Activated CD8-positive, alpha-beta T cell treated with anti-CD3 and anti-CD28 coated beads, Interleukin-2, amount 10 ng/mL, durations not matched to agents 7 days and 5 days (primary cell): ENCODE results near the gene ANTXR1. TPM values are rescaled to one million over a fixed set of nuclear protein-coding genes. Genes with fewer than 3 reads are reported as not detected.

ENCODE experiments used
- ATAC-seq: fragments of 150-1000 bp; cut with Tn5 transposase; one replicate; pipeline ENCODE4 v1.10.0; 2021; ENCODE audit warnings: moderate library complexity
- CTCF ChIA-PET: fragments of 350-600 bp; sonication (Branson Sonifier 250); formaldehyde crosslinking; loops from one replicate; lab custom pipeline; 2021; ENCODE audit warnings: antibody characterized with exemption; lab: Charles Lee
- POLR2A ChIA-PET: fragments of 350-600 bp; sonication (Branson Sonifier 250); formaldehyde crosslinking; loops from one replicate; lab custom pipeline; 2021; ENCODE audit warnings: antibody characterized with exemption; lab: Charles Lee
- DNase-seq: peaks from one replicate; pipeline ENCODE4 v3.0.0-alpha.2; 2020
- H3K27ac Mint-ChIP-seq: one replicate; pipeline ENCODE4 v1.8.0; 2021; ENCODE audit warnings: mild to moderate bottlenecking, mixed read lengths
- H3K27me3 Mint-ChIP-seq: one replicate; pipeline ENCODE4 v1.8.0; 2021; ENCODE audit warnings: low read depth, mixed read lengths
- H3K36me3 Mint-ChIP-seq: one replicate; pipeline ENCODE4 v1.8.0; 2021; ENCODE audit warnings: low read depth, mixed read lengths
- H3K4me1 Mint-ChIP-seq: one replicate; pipeline ENCODE4 v1.8.0; 2021; ENCODE audit warnings: low read depth, mixed read lengths
- H3K4me3 Mint-ChIP-seq: one replicate; pipeline ENCODE4 v1.8.0; 2021; ENCODE audit warnings: mild to moderate bottlenecking, mixed read lengths
- H3K9me3 Mint-ChIP-seq: one replicate; pipeline ENCODE4 v1.8.0; 2022; ENCODE audit warnings: mixed read lengths; ENCODE audit not compliant: insufficient read depth
- total RNA-seq, 2 experiments: library from RNA; stranded (reverse); gene quantifications; one replicate each; pipeline ENCODE4 v1.2.3, GENCODE V29; 2021

ANTXR1 gene
- total RNA-seq, 2 experiments from 2014 or later, result 0.05 TPM; not detected in 1

GRCh38 chr2:69203166-69203985 is 190.4 kb downstream of the ANTXR1 start:
- POLR2A ChIA-PET, result no interaction called here
- no peak for DNase-seq
- no peaks in the 10 kb centered on the region for H3K4me1 Mint-ChIP-seq
- no peak overlapping the region for H3K27ac Mint-ChIP-seq
- no peak overlapping the region for H3K4me3 Mint-ChIP-seq
- H3K9me3 Mint-ChIP-seq, result no peaks in the 10 kb centered on the region
- H3K27me3 Mint-ChIP-seq, result peaks cover 16% of the 10 kb centered on the region
- CTCF ChIA-PET, result no interaction called here
- H3K36me3 Mint-ChIP-seq, result no peaks in the 10 kb centered on the region
- no peak for ATAC-seq

- ATAC-seq, result no peak
- CTCF ChIA-PET, result no interaction called here
- DNase-seq, result no peak
Measured at GRCh38 chr2:69204654-69205053, 191.7 kb downstream of the ANTXR1 start.

GRCh38 chr2:69205076-69205475 is 192.1 kb downstream of the ANTXR1 start:
- Mint-ChIP-seq H3K36me3 (no peaks in the 10 kb centered on the region), H3K27me3 (peaks cover 16% of the 10 kb centered on the region), H3K27ac (no peak overlapping the region), H3K4me1 (no peaks in the 10 kb centered on the region), H3K4me3 (no peak overlapping the region), H3K9me3 (no peaks in the 10 kb centered on the region)
- DNase-seq (no peak), ATAC-seq (no peak)
- ChIA-PET CTCF (no interaction called here), POLR2A (interaction anchor here (0.6 kb wide), 1 partner anchor 250 kb away, joined by 3 read pairs; no protein-coding TSS in a partner anchor)

More at GRCh38 chr2:69204654-69205053, 191.7 kb downstream of the ANTXR1 start:
- POLR2A ChIA-PET, result interaction anchor here (0.6 kb wide), 1 partner anchor 250 kb away, joined by 3 read pairs; no protein-coding TSS in a partner anchor
- H3K4me3 Mint-ChIP-seq, result no peak overlapping the region
- H3K4me1 Mint-ChIP-seq, result no peaks in the 10 kb centered on the region
- peaks cover 16% of the 10 kb centered on the region for H3K27me3 Mint-ChIP-seq
- H3K27ac Mint-ChIP-seq, result no peak overlapping the region
- no peaks in the 10 kb centered on the region for H3K9me3 Mint-ChIP-seq
- H3K36me3 Mint-ChIP-seq, result no peaks in the 10 kb centered on the region

GRCh38 chr2:69205491-69205890 is 192.5 kb downstream of the ANTXR1 start:
- Mint-ChIP-seq H3K36me3 (no peaks in the 10 kb centered on the region), H3K27me3 (peaks cover 16% of the 10 kb centered on the region), H3K4me3 (no peak overlapping the region), H3K9me3 (no peaks in the 10 kb centered on the region), H3K27ac (no peak overlapping the region), H3K4me1 (no peaks in the 10 kb centered on the region)
- ATAC-seq, result no peak
- ChIA-PET POLR2A (no interaction called here), CTCF (no interaction called here)
- no peak for DNase-seq

- ATAC-seq (no peak), DNase-seq (no peak)
- CTCF ChIA-PET, result no interaction called here
- POLR2A ChIA-PET, result no interaction called here
- no peaks in the 10 kb centered on the region for H3K9me3 Mint-ChIP-seq
- H3K4me3 Mint-ChIP-seq, result no peak overlapping the region
- H3K27ac Mint-ChIP-seq, result no peak overlapping the region
- no peaks in the 10 kb centered on the region for H3K4me1 Mint-ChIP-seq
- peaks cover 16% of the 10 kb centered on the region for H3K27me3 Mint-ChIP-seq
- H3K36me3 Mint-ChIP-seq, result no peaks in the 10 kb centered on the region
Measured at GRCh38 chr2:69208023-69208595, 195.1 kb downstream of the ANTXR1 start.

- no peaks in the 10 kb centered on the region for H3K9me3 Mint-ChIP-seq
- no peak for DNase-seq
- H3K36me3 Mint-ChIP-seq, result no peaks in the 10 kb centered on the region
- H3K27me3 Mint-ChIP-seq, result peaks cover 12% of the 10 kb centered on the region
- no peaks in the 10 kb centered on the region for H3K4me1 Mint-ChIP-seq
- no peak overlapping the region for H3K4me3 Mint-ChIP-seq
- POLR2A ChIA-PET, result no interaction called here
- CTCF ChIA-PET, result no interaction called here
- no peak for ATAC-seq
- no peak overlapping the region for H3K27ac Mint-ChIP-seq
Measured at GRCh38 chr2:69209482-69209881, 196.5 kb downstream of the ANTXR1 start.

GRCh38 chr2:69210385-69210784 is 197.4 kb downstream of the ANTXR1 start:
- CTCF ChIA-PET, result no interaction called here
- DNase-seq (no peak), ATAC-seq (no peak)
- no peaks in the 10 kb centered on the region for H3K9me3 Mint-ChIP-seq
- H3K27ac Mint-ChIP-seq, result no peak overlapping the region
- H3K4me1 Mint-ChIP-seq, result no peaks in the 10 kb centered on the region
- no peaks in the 10 kb centered on the region for H3K36me3 Mint-ChIP-seq
- H3K27me3 Mint-ChIP-seq, result peaks cover 8% of the 10 kb centered on the region
- POLR2A ChIA-PET, result no interaction called here
- H3K4me3 Mint-ChIP-seq, result no peak overlapping the region

- ChIA-PET POLR2A (no interaction called here), CTCF (no interaction called here)
- Mint-ChIP-seq H3K27me3 (peaks cover 8% of the 10 kb centered on the region), H3K27ac (no peak overlapping the region), H3K4me3 (no peak overlapping the region), H3K9me3 (no peaks in the 10 kb centered on the region), H3K36me3 (no peaks in the 10 kb centered on the region), H3K4me1 (no peaks in the 10 kb centered on the region)
- DNase-seq (no peak), ATAC-seq (no peak)
Measured at GRCh38 chr2:69211048-69211447, 198.1 kb downstream of the ANTXR1 start.

- H3K36me3 Mint-ChIP-seq, result no peaks in the 10 kb centered on the region
- peaks cover 6% of the 10 kb centered on the region for H3K27me3 Mint-ChIP-seq
- H3K4me1 Mint-ChIP-seq, result no peaks in the 10 kb centered on the region
- ChIA-PET POLR2A (no interaction called here), CTCF (no interaction called here)
- no peaks in the 10 kb centered on the region for H3K9me3 Mint-ChIP-seq
- no peak overlapping the region for H3K27ac Mint-ChIP-seq
- no peak for ATAC-seq
- DNase-seq, result no peak
- no peak overlapping the region for H3K4me3 Mint-ChIP-seq
Measured at GRCh38 chr2:69211686-69212085, 198.7 kb downstream of the ANTXR1 start.

GRCh38 chr2:69212238-69213028 is 199.5 kb downstream of the ANTXR1 start:
- H3K9me3 Mint-ChIP-seq, result no peaks in the 10 kb centered on the region
- ATAC-seq, result no peak
- no peaks in the 10 kb centered on the region for H3K4me1 Mint-ChIP-seq
- ChIA-PET POLR2A (no interaction called here), CTCF (interaction anchor here (1.2 kb wide), 1 partner anchor 48 kb away, joined by 5 read pairs; no protein-coding TSS in a partner anchor)
- no peak overlapping the region for H3K27ac Mint-ChIP-seq
- no peaks in the 10 kb centered on the region for H3K36me3 Mint-ChIP-seq
- DNase-seq, result no peak
- H3K27me3 Mint-ChIP-seq, result peaks cover 3% of the 10 kb centered on the region
- H3K4me3 Mint-ChIP-seq, result no peak overlapping the region

GRCh38 chr2:69213201-69213600 is 200.2 kb downstream of the ANTXR1 start:
- no peaks in the 10 kb centered on the region for H3K9me3 Mint-ChIP-seq
- no peak for ATAC-seq
- no peak overlapping the region for H3K27ac Mint-ChIP-seq
- ChIA-PET CTCF (interaction anchor here (0.8 to 1.2 kb wide), 2 partner anchors 19 to 48 kb away, joined by 3 to 5 read pairs; no protein-coding TSS in a partner anchor), POLR2A (no interaction called here)
- no peak for DNase-seq
- no peaks in the 10 kb centered on the region for H3K36me3 Mint-ChIP-seq
- H3K27me3 Mint-ChIP-seq, result no peaks in the 10 kb centered on the region
- no peak overlapping the region for H3K4me3 Mint-ChIP-seq
- no peaks in the 10 kb centered on the region for H3K4me1 Mint-ChIP-seq
